Motor neuron (in vitro differentiated cells): Measurements from ENCODE around the gene TMEM61. TPM values are rescaled to one million over a fixed set of nuclear protein-coding genes. Genes with fewer than 3 reads are reported as not detected.
"Not testable (repeated sequence)": the region's sequence is repeated elsewhere in the genome, so short reads cannot be mapped to it uniquely, and the experiment has no call there.

Experiments used
- ATAC-seq, 8 experiments: fragments of 200-7000 bp; cut with Tn5 transposase; replicated peaks in 6 of 8; 2 replicates each; pipeline ENCODE4 v1.8.0; 2021; ENCODE audit warnings: mild to moderate bottlenecking in 8 of 8, moderate library complexity in 8 of 8
- H3K27ac ChIP-seq, 2 donors: fragments of 250-450 bp; sonication (Bioruptor Pico); 2 replicates each; pipeline ENCODE4 v1.9.0; 2021; ENCODE audit warnings: antibody characterized with exemption in 2 of 2, mild to moderate bottlenecking in 2 of 2, moderate library complexity in 1 of 2
- H3K4me1 ChIP-seq, 2 donors: fragments of 250-450 bp; sonication (Bioruptor Pico); replicated peaks in 1 of 2; 2 replicates each; pipeline ENCODE4 v1.6.1; 2021; ENCODE audit warnings: antibody characterized with exemption in 2 of 2, mild to moderate bottlenecking in 2 of 2, moderate library complexity in 1 of 2
- H3K4me3 ChIP-seq, 5 donors: fragments of 250-450 bp; sonication (Bioruptor Pico); 2 replicates each; pipeline ENCODE4 v1.9.0; 2021; ENCODE audit warnings: antibody characterized with exemption in 5 of 5, mild to moderate bottlenecking in 5 of 5, moderate library complexity in 4 of 5
- WGBS, 10 experiments: fragments of 450-650 bp; shearing (Covaris generic); methylation state at CpG; one replicate each; pipeline ENCODE4 v1.0.0; 2022; 5-methylcytosine and 5-hydroxymethylcytosine counted together
- in situ Hi-C, 9 experiments: fragments of 400-800 bp; cut with MboI; loops; one replicate each; pipeline ENCODE4 v1.15.0; 2021; ENCODE audit warnings: low sequenced_read_pairs in 9 of 9, low pct_unique_long_range_greater_than_20kb in 2 of 9; ENCODE audit not compliant: unreplicated experiment in 9 of 9
- total RNA-seq, 8 experiments: library from RNA; unstranded; fragments of 300-600 nt; gene quantifications; 2 replicates each; pipeline versions ENCODE4 v1.2.3 to v1.2.4, GENCODE V29; 2022

The TMEM61 gene
- total RNA-seq, 8 experiments from 2014 or later, result 0.21 to 2.3 TPM; not detected in 6

- Histone ChIP-seq H3K4me1 (no peaks in the 10 kb centered on the region), H3K27ac (no peak overlapping the region), H3K4me3 (no peak overlapping the region)
- ATAC-seq, result peak; percentile 99 to 100 (median 100)
- WGBS, 10 experiments, result 24 to 77% (median 40%) methylated on average over 3 to 12 of the region's 15 CpGs; no CpG with 5 or more reads in 5 of the 10 experiments
- in situ Hi-C loops, result no loop called here
These were observed 41.6 kb downstream of the TMEM61 start for GRCh38 chr1:55021942-55022546.

- in situ Hi-C loops, H3K4me1 ChIP-seq, H3K4me3 ChIP-seq, H3K27ac ChIP-seq, ATAC-seq: not testable (repeated sequence)
- WGBS, 10 experiments, result 90% methylated on average over 2 of the region's 10 CpGs; no CpG with 5 or more reads in 9 of the 10 experiments
These were observed 43.7 kb downstream of the TMEM61 start for GRCh38 chr1:55024163-55024562.

- H3K4me1 ChIP-seq, H3K4me3 ChIP-seq, H3K27ac ChIP-seq, in situ Hi-C loops: not testable (repeated sequence)
- peak in 2 of 8 experiments; percentile 9 to 45 for ATAC-seq
- no CpG with 5 or more reads among the region's 3 CpGs for WGBS, 10 experiments
These were observed 46.3 kb downstream of the TMEM61 start for GRCh38 chr1:55026682-55027081.

GRCh38 chr1:55031098-55031497 lies 50.7 kb downstream of the TMEM61 start:
- H3K4me3 ChIP-seq, ATAC-seq, H3K27ac ChIP-seq, in situ Hi-C loops, H3K4me1 ChIP-seq: not testable (repeated sequence)
- WGBS, 10 experiments, result 87 to 100% (median 97%) methylated on average over 4 to 5 of the region's 5 CpGs; no CpG with 5 or more reads in 1 of the 10 experiments

GRCh38 chr1:55033265-55033614 lies 52.8 kb downstream of the TMEM61 start:
- H3K27ac ChIP-seq, result no peak overlapping the region
- no peak overlapping the region for H3K4me3 ChIP-seq
- peak in 3 of 8 experiments; percentile 3 to 21 (median 18) for ATAC-seq
- 42 to 100% (median 80%) methylated on average over 1 to 7 of the region's 7 CpGs; no CpG with 5 or more reads in 2 of the 10 experiments for WGBS, 10 experiments
- no peaks in the 10 kb centered on the region for H3K4me1 ChIP-seq
- in situ Hi-C loops, result no loop called here

- no peak overlapping the region for H3K27ac ChIP-seq
- WGBS, 10 experiments, result 75 to 100% (median 93%) methylated on average over 2 to 5 of the region's 6 CpGs; no CpG with 5 or more reads in 2 of the 10 experiments
- in situ Hi-C loops, result no loop called here
These were observed 54.2 kb downstream of the TMEM61 start for GRCh38 chr1:55034476-55035133.

GRCh38 chr1:55035904-55036303 lies 55.5 kb downstream of the TMEM61 start:
- ATAC-seq, result no peak
- Histone ChIP-seq H3K27ac (no peak overlapping the region), H3K4me1 (peaks cover 3% of the 10 kb centered on the region in 2 donors), H3K4me3 (no peak overlapping the region)
- 20 to 100% (median 79%) methylated on average over 1 to 4 of the region's 4 CpGs for WGBS, 10 experiments
- in situ Hi-C loops, result no loop called here

More at GRCh38 chr1:55034476-55035133, 54.2 kb downstream of the TMEM61 start:
- Histone ChIP-seq H3K4me3 (no peak overlapping the region), H3K4me1 (peaks cover 0 to 3% of the 10 kb centered on the region in 2 donors)
- no peak for ATAC-seq

GRCh38 chr1:55037733-55038551 lies 57.5 kb downstream of the TMEM61 start:
- in situ Hi-C loops, result no loop called here
- Histone ChIP-seq H3K4me3 (no peak overlapping the region), H3K4me1 (peaks cover 3% of the 10 kb centered on the region in 2 donors), H3K27ac (no peak overlapping the region)
- WGBS, 10 experiments, result 72 to 100% (median 86%) methylated on average over 1 to 8 of the region's 8 CpGs; no CpG with 5 or more reads in 4 of the 10 experiments
- no peak for ATAC-seq

GRCh38 chr1:55038552-55038838 lies 58.1 kb downstream of the TMEM61 start:
- in situ Hi-C loops, result no loop called here
- Histone ChIP-seq H3K4me1 (peaks cover 3% of the 10 kb centered on the region in 2 donors), H3K27ac (no peak overlapping the region), H3K4me3 (no peak overlapping the region)
- ATAC-seq, result no peak
- WGBS, 10 experiments, result 40 to 100% (median 80%) methylated on average over 1 to 3 of the region's 3 CpGs; no CpG with 5 or more reads in 4 of the 10 experiments

GRCh38 chr1:55038974-55039341 lies 58.5 kb downstream of the TMEM61 start:
- in situ Hi-C loops, result no loop called here
- WGBS, 10 experiments, result 29 to 100% (median 52%) methylated on average over 1 to 9 of the region's 9 CpGs; no CpG with 5 or more reads in 1 of the 10 experiments
- peaks cover 3% of the 10 kb centered on the region in 2 donors for H3K4me1 ChIP-seq
- no peak overlapping the region for H3K27ac ChIP-seq
- ATAC-seq, result peak in 1 of 8 experiments; percentile 7
- no peak overlapping the region for H3K4me3 ChIP-seq

- Histone ChIP-seq H3K27ac (no peak within 1 kb of the TSS), H3K4me3 (peak within 1 kb of the TSS; percentile 9 to 19 (median 15)), H3K4me1 (peaks cover 3% of the 10 kb centered on the region in 2 donors)
- WGBS, 10 experiments, result 0 to 6% (median 2%) methylated on average over 6 to 30 of the region's 67 CpGs; no CpG with 5 or more reads in 7 of the 10 experiments
- in situ Hi-C loops, result no loop called here
- ATAC-seq, result peak; percentile 62 to 89 (median 80)
These were observed 59.1 kb downstream of the TMEM61 start, which contains the start of gene PCSK9 for GRCh38 chr1:55039342-55040082. TSS of gene PCSK9 (plus strand) at chr1:55039548. CDS start at chr1:55039838, 290 bp downstream.

- in situ Hi-C loops, result no loop called here
- ATAC-seq, result peak; percentile 23 to 61 (median 36)
- Histone ChIP-seq H3K27ac (no peak overlapping the region), H3K4me1 (peaks cover 3% of the 10 kb centered on the region in 2 donors), H3K4me3 (peak overlapping the region; percentile 9 to 19 (median 15))
- WGBS, 10 experiments, result 0 to 31% (median 15%) methylated on average over 2 to 15 of the region's 49 CpGs; no CpG with 5 or more reads in 5 of the 10 experiments
These were observed 59.9 kb downstream of the TMEM61 start for GRCh38 chr1:55040083-55040932.
